WERI-Rb-1 (cell line): ENCODE data around the gene AJAP1.

ENCODE experiments used
- DNase-seq: peaks from one replicate; pipeline ENCODE4 v3.0.0-alpha.2; 2020
- H3K27ac ChIP-seq: fragments of 250-450 bp; sonication (Bioruptor Pico); 2 replicates; pipeline ENCODE4 v1.5.1; 2020; ENCODE audit warnings: mild to moderate bottlenecking, moderate library complexity
- H3K27me3 ChIP-seq: fragments of 250-450 bp; sonication (Bioruptor Pico); 2 replicates; pipeline ENCODE4 v1.5.1; 2021; ENCODE audit warnings: mild to moderate bottlenecking, low read depth, moderate library complexity; ENCODE audit not compliant: insufficient read depth, severe bottlenecking
- H3K36me3 ChIP-seq: fragments of 250-450 bp; sonication (Bioruptor Pico); 2 replicates; pipeline ENCODE4 v1.5.1; 2020; ENCODE audit warnings: mild to moderate bottlenecking, moderate library complexity
- H3K4me3 ChIP-seq: 2 replicates; pipeline ENCODE4 v1.5.1; 2011; ENCODE audit warnings: low read depth, mild to moderate bottlenecking, control low read depth, low read length
- H3K9me3 ChIP-seq: fragments of 250-450 bp; sonication (Bioruptor Pico); 2 replicates; pipeline ENCODE4 v1.5.1; 2021; ENCODE audit warnings: mild to moderate bottlenecking, moderate library complexity; ENCODE audit not compliant: severe bottlenecking
- TF ChIP-seq, protein P1 (sequence below): IDR thresholded peaks from 2 replicates; pipeline ENCODE4 v1.5.1; 2011; ENCODE audit warnings: low read depth, mild to moderate bottlenecking, control low read depth, inconsistent platforms, low read length

Gene AJAP1

GRCh38 chr1:4670265-4670664 lies 15.9 kb downstream of the AJAP1 start:
- H3K36me3 ChIP-seq, result no peaks in the 10 kb centered on the region
- peaks cover 30% of the 10 kb centered on the region for H3K27me3 ChIP-seq
- H3K9me3 ChIP-seq, result no peaks in the 10 kb centered on the region
- H3K4me3 ChIP-seq, result no peak overlapping the region
- no peak overlapping the region for H3K27ac ChIP-seq
- DNase-seq, result no peak
- TF ChIP-seq, protein P1, sequence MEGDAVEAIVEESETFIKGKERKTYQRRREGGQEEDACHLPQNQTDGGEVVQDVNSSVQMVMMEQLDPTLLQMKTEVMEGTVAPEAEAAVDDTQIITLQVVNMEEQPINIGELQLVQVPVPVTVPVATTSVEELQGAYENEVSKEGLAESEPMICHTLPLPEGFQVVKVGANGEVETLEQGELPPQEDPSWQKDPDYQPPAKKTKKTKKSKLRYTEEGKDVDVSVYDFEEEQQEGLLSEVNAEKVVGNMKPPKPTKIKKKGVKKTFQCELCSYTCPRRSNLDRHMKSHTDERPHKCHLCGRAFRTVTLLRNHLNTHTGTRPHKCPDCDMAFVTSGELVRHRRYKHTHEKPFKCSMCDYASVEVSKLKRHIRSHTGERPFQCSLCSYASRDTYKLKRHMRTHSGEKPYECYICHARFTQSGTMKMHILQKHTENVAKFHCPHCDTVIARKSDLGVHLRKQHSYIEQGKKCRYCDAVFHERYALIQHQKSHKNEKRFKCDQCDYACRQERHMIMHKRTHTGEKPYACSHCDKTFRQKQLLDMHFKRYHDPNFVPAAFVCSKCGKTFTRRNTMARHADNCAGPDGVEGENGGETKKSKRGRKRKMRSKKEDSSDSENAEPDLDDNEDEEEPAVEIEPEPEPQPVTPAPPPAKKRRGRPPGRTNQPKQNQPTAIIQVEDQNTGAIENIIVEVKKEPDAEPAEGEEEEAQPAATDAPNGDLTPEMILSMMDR, result no peak

- no peak overlapping the region for H3K4me3 ChIP-seq
- no peaks in the 10 kb centered on the region for H3K9me3 ChIP-seq
- H3K36me3 ChIP-seq, result no peaks in the 10 kb centered on the region
- H3K27ac ChIP-seq, result no peak overlapping the region
- H3K27me3 ChIP-seq, result peaks cover 31% of the 10 kb centered on the region
- TF ChIP-seq, protein P1, result no peak
- DNase-seq, result no peak
Observed at GRCh38 chr1:4671828-4672227, 17.4 kb downstream of the AJAP1 start.

DNA sequence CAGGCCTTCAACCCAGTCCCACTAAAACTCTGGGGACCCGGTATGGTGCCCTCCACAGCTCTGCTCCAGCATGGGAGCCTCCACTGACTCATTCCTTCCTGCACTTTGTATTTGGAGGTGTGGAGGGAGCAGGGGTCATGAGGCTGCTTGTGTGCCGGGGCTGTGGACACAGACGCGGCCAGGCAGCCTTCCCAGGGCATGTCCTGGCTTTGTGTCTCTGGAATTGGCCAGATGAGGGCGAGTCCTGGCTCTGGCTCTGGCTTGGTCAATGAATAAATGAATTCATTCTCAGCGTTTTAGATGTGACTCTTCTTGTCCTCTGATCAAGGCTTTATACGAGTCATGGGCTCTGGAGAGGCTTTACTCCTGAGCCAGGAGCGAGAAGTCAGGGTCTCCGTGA lies 19.1 kb downstream of the AJAP1 start:
- TF ChIP-seq, protein P1, result no peak
- DNase-seq, result no peak
- Histone ChIP-seq H3K9me3 (peaks cover 7% of the 10 kb centered on the region), H3K36me3 (no peaks in the 10 kb centered on the region), H3K4me3 (no peak overlapping the region), H3K27me3 (peaks cover 26% of the 10 kb centered on the region), H3K27ac (no peak overlapping the region)

- Histone ChIP-seq H3K4me3 (no peak overlapping the region), H3K36me3 (no peaks in the 10 kb centered on the region), H3K27ac (no peak overlapping the region), H3K9me3 (peaks cover 8% of the 10 kb centered on the region), H3K27me3 (peaks cover 24% of the 10 kb centered on the region)
- TF ChIP-seq, protein P1, result no peak
- no peak for DNase-seq
Observed at GRCh38 chr1:4674117-4674516, 19.7 kb downstream of the AJAP1 start.

DNA sequence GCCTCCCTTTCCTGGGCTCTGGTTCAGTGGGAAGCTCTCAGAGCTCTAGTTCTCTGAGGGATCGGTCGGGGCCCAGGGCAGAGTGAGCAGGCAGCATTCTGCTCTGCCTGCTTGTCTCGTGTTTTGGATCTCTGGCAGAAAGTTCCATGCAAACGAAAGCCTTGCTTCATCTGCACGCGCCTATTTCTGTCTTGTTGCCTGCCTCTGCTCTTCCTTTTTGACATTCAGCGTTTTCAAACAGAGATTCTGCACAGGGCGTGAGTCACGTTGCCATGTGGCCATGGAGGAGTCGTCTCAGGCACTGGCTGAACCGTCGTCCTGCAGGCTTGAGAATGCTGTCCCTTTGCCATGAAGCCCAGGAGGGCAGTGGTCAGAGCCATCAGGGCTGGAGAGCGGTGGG lies 20.3 kb downstream of the AJAP1 start:
- Histone ChIP-seq H3K36me3 (no peaks in the 10 kb centered on the region), H3K27me3 (peaks cover 20% of the 10 kb centered on the region), H3K27ac (no peak overlapping the region), H3K4me3 (no peak overlapping the region), H3K9me3 (peaks cover 8% of the 10 kb centered on the region)
- DNase-seq, result no peak
- TF ChIP-seq, protein P1, result no peak

DNA sequence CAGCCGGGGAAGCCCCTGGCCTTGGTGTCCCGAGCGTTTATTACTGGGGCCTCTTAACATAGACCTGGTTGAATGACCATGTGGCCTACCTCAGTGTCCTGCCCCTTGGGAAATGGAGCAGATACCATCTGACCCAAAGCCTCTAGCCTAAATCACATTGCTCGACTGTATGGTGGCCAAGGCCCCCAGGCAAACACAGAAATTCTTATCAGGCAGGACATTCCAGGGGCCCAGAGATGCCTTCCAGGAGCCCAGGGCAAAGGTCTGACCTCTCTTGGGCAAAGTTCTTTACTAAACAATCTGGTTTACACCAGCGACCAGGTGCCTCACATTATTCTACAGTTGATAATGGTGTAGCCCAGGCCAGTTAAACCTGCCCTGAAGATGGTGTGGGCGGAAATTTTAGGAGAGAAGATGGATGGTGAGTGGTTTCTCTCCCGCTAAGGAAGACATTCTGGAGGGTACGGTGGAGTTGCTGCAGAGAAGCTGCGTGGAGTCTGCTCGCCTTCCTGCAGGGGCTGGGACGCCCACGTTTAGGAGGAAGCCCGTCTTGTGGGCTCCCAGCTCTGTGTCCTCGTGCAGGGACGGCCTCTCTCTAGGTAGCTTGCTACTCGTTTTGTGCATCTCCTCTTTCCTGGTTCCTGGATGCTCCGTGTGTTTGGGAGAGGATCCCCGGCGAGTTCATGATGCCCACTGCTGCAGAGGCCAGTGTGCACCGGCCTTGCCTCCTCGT lies 21.2 kb downstream of the AJAP1 start:
- H3K4me3 ChIP-seq, result no peak overlapping the region
- no peak for DNase-seq
- no peaks in the 10 kb centered on the region for H3K36me3 ChIP-seq
- peaks cover 28% of the 10 kb centered on the region for H3K27me3 ChIP-seq
- no peak overlapping the region for H3K27ac ChIP-seq
- peaks cover 12% of the 10 kb centered on the region for H3K9me3 ChIP-seq
- TF ChIP-seq, protein P1, result no peak
